Activated CD8-positive, alpha-beta memory T cell treated with anti-CD3 and anti-CD28 coated beads, Interleukin-2, amount 50 U/mL, for 24 hours (primary cell): ENCODE data around the gene MKNK1.
"Not testable (repeated sequence)": the region's sequence is repeated elsewhere in the genome, so short reads cannot be mapped to it uniquely, and the experiment has no call there.

Experiments used
- DNase-seq: peaks from one replicate; pipeline ENCODE4 v3.0.0-alpha.2; 2020; ENCODE audit errors: extremely low read depth

Gene MKNK1

GRCh38 chr1:46603858-46604549 lies at the start of gene MKNK1:
Gene MKNK1 (minus strand): TSS chr1:46604268. CDS start chr1:46583327, 20,941 bp downstream.
- DNase-seq = peak; percentile 90

GRCh38 chr1:46653405-46653958 lies 49.4 kb upstream of the MKNK1 start:
- DNase-seq = no peak

GRCh38 chr1:46652321-46653100 lies 48.4 kb upstream of the MKNK1 start:
- no peak for DNase-seq

- not testable (repeated sequence) for DNase-seq
Measured at GRCh38 chr1:46651152-46651551, 47.1 kb upstream of the MKNK1 start.

GRCh38 chr1:46650491-46650890 lies 46.4 kb upstream of the MKNK1 start:
- no peak for DNase-seq

- DNase-seq = no peak
Measured at GRCh38 chr1:46649764-46650163, 45.7 kb upstream of the MKNK1 start.

GRCh38 chr1:46647611-46648010 lies 43.5 kb upstream of the MKNK1 start:
- DNase-seq = no peak

- no peak for DNase-seq
Measured at GRCh38 chr1:46646844-46647243, 42.8 kb upstream of the MKNK1 start.

GRCh38 chr1:46646331-46646730 lies 42.3 kb upstream of the MKNK1 start:
- no peak for DNase-seq

GRCh38 chr1:46645815-46646214 lies 41.7 kb upstream of the MKNK1 start:
- DNase-seq = no peak

GRCh38 chr1:46643368-46643775 lies 39.3 kb upstream of the MKNK1 start:
- DNase-seq = no peak

GRCh38 chr1:46642115-46642680 lies 38.1 kb upstream of the MKNK1 start:
- no peak for DNase-seq

GRCh38 chr1:46639547-46639946 lies 35.5 kb upstream of the MKNK1 start:
- no peak for DNase-seq

GRCh38 chr1:46638921-46639320 lies 34.9 kb upstream of the MKNK1 start:
- no peak for DNase-seq

- DNase-seq = no peak
Measured at GRCh38 chr1:46637444-46638083, 33.5 kb upstream of the MKNK1 start.

GRCh38 chr1:46635205-46635604 lies 31.1 kb upstream of the MKNK1 start:
- DNase-seq = no peak

GRCh38 chr1:46630719-46631118 lies 26.7 kb upstream of the MKNK1 start:
- no peak for DNase-seq

GRCh38 chr1:46623743-46624644 lies 19.9 kb upstream of the MKNK1 start:
- no peak for DNase-seq

GRCh38 chr1:46622344-46622743 lies 18.3 kb upstream of the MKNK1 start:
- DNase-seq = no peak

GRCh38 chr1:46621930-46622329 lies 17.9 kb upstream of the MKNK1 start:
- DNase-seq = no peak

GRCh38 chr1:46619656-46620258 lies 15.7 kb upstream of the MKNK1 start:
- no peak for DNase-seq
